Smooth muscle cell (in vitro differentiated cells): Measurements from ENCODE around the gene POLD3. TPM values are rescaled to one million over a fixed set of nuclear protein-coding genes. Genes with fewer than 3 reads are reported as not detected.
A peak's percentile ranks its signal among the peaks of the same experiment; 100 is the strongest.

Experiments used
- DNase-seq: peaks from one replicate; lab custom pipeline; 2025; ENCODE audit not compliant: unreplicated experiment; lab: John Stamatoyannopoulos, UW
- H2AFZ ChIP-seq: fragments of 200-600 bp; sonication (generic); 2 replicates; pipeline ENCODE4 v1.6.0; 2016; ENCODE audit warnings: antibody characterized with exemption, low read depth, mild to moderate bottlenecking
- H3F3A ChIP-seq: fragments of 200-600 bp; sonication (generic); 2 replicates; pipeline ENCODE4 v1.6.0; 2017; ENCODE audit warnings: antibody characterized with exemption, low read depth
- H3K27ac ChIP-seq: fragments of 200-600 bp; sonication (generic); 2 replicates; pipeline ENCODE4 v1.5.1; 2016; ENCODE audit warnings: low read depth, mild to moderate bottlenecking
- H3K27me3 ChIP-seq: fragments of 200-600 bp; sonication (generic); 2 replicates; pipeline ENCODE4 v1.6.1; 2016; ENCODE audit warnings: low read depth, mild to moderate bottlenecking
- H3K36me3 ChIP-seq: fragments of 200-600 bp; sonication (generic); 2 replicates; pipeline ENCODE4 v1.5.1; 2016; ENCODE audit warnings: low read depth
- H3K4me1 ChIP-seq: fragments of 200-600 bp; sonication (generic); 2 replicates; pipeline ENCODE4 v1.5.1; 2016; ENCODE audit warnings: low read depth
- H3K4me2 ChIP-seq: fragments of 200-600 bp; sonication (generic); 2 replicates; pipeline ENCODE4 v1.6.0; 2016; ENCODE audit warnings: mild to moderate bottlenecking
- H3K4me3 ChIP-seq: fragments of 200-600 bp; sonication (generic); 2 replicates; pipeline ENCODE4 v1.5.1; 2016; ENCODE audit warnings: mild to moderate bottlenecking
- H3K79me2 ChIP-seq: fragments of 200-600 bp; sonication (generic); 2 replicates; pipeline ENCODE4 v1.6.0; 2016; ENCODE audit warnings: low read depth, mild to moderate bottlenecking
- H3K9ac ChIP-seq: fragments of 200-600 bp; sonication (generic); 2 replicates; pipeline ENCODE4 v1.6.0; 2016; ENCODE audit warnings: low read depth
- H3K9me3 ChIP-seq: fragments of 200-600 bp; sonication (generic); replicated peaks from 2 replicates; pipeline ENCODE4 v1.5.1; 2016; ENCODE audit warnings: low read depth
- H4K20me1 ChIP-seq: fragments of 200-600 bp; sonication (generic); 2 replicates; pipeline ENCODE4 v1.6.0; 2016; ENCODE audit warnings: low read depth
- WGBS: methylation state at CpG from one replicate; pipeline ENCODE4 v1.1.7; 2016; ENCODE audit warnings: low lambda C conversion rate; 5-methylcytosine and 5-hydroxymethylcytosine counted together
- polyA plus RNA-seq: library from polyadenylated mRNA; unstranded; fragments of >200 nt; fragmentation: Nextera tagmentation; extraction: Ambion mirVana; gene quantifications from 2 replicates; pipeline ENCODE4 v1.2.1, GENCODE V29; 2016
- total RNA-seq: library from RNA; depleted of rRNA; stranded (reverse); fragments of >200 nt; gene quantifications from 2 replicates; pipeline ENCODE4 v1.2.3, GENCODE V29; 2014
- TF ChIP-seq, protein P1 (sequence below): fragments of 200-600 bp; sonication (generic); IDR thresholded peaks from 2 replicates; pipeline ENCODE4 v1.5.1; 2017; ENCODE audit warnings: borderline replicate concordance, mild to moderate bottlenecking, antibody characterized with exemption; ENCODE audit not compliant: insufficient read depth, poor library complexity, severe bottlenecking

POLD3 gene, protein sequence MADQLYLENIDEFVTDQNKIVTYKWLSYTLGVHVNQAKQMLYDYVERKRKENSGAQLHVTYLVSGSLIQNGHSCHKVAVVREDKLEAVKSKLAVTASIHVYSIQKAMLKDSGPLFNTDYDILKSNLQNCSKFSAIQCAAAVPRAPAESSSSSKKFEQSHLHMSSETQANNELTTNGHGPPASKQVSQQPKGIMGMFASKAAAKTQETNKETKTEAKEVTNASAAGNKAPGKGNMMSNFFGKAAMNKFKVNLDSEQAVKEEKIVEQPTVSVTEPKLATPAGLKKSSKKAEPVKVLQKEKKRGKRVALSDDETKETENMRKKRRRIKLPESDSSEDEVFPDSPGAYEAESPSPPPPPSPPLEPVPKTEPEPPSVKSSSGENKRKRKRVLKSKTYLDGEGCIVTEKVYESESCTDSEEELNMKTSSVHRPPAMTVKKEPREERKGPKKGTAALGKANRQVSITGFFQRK
- 20.4 and 21.0 TPM in 2 replicates for total RNA-seq
- polyA plus RNA-seq: 17.2 and 33.9 TPM in 2 replicates

- Histone ChIP-seq H3K79me2 (peaks cover 23% of the 10 kb centered on the region), H3K27ac (peak within 1 kb of the TSS; percentile 84), H3K9me3 (no peaks in the 10 kb centered on the region), H2AFZ (peak within 1 kb of the TSS; percentile 98), H3K4me2 (peak within 1 kb of the TSS; percentile 91), H3K4me1 (peaks cover 9% of the 10 kb centered on the region), H4K20me1 (no peaks in the 10 kb centered on the region), H3K36me3 (no peaks in the 10 kb centered on the region), H3K27me3 (no peaks in the 10 kb centered on the region), H3K9ac (peak within 1 kb of the TSS; percentile 94), H3F3A (no peaks in the 10 kb centered on the region), H3K4me3 (peak within 1 kb of the TSS; percentile 97)
- TF ChIP-seq, protein P1, sequence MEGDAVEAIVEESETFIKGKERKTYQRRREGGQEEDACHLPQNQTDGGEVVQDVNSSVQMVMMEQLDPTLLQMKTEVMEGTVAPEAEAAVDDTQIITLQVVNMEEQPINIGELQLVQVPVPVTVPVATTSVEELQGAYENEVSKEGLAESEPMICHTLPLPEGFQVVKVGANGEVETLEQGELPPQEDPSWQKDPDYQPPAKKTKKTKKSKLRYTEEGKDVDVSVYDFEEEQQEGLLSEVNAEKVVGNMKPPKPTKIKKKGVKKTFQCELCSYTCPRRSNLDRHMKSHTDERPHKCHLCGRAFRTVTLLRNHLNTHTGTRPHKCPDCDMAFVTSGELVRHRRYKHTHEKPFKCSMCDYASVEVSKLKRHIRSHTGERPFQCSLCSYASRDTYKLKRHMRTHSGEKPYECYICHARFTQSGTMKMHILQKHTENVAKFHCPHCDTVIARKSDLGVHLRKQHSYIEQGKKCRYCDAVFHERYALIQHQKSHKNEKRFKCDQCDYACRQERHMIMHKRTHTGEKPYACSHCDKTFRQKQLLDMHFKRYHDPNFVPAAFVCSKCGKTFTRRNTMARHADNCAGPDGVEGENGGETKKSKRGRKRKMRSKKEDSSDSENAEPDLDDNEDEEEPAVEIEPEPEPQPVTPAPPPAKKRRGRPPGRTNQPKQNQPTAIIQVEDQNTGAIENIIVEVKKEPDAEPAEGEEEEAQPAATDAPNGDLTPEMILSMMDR: no peak
- DNase-seq: peak; percentile 68
- WGBS: under 1% methylated on average over 61 of the region's 63 CpGs
These were observed at the start of gene POLD3 for GRCh38 chr11:74592441-74593362. TSS of gene POLD3 (plus strand) at chr11:74592582. CDS start at chr11:74592659, 77 bp downstream.

DNA sequence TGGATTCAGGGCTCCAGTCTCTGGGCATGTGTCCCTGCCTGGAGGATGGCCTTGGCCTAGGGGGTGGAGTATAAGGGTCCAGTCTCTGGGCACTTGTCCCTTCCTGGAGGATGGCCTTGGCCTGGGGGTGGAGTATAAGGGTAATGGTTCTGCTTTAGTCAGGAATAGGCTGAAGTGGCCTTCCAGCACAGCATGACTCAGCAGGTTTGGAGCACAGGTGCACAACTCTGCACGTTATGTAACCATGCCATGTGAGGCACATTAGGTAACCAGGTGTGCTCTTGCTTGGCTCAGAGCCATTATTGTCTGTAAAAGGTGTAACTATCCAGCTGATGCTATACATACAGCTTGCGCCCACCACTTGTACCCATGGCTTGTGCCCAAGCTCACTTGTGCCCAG, 48.4 kb upstream of the POLD3 start:
- Histone ChIP-seq H3K4me2 (no peak overlapping the region), H3K4me1 (no peaks in the 10 kb centered on the region), H3K4me3 (no peak overlapping the region), H3K9ac (no peak overlapping the region), H3K36me3 (no peaks in the 10 kb centered on the region), H3F3A (no peaks in the 10 kb centered on the region), H4K20me1 (no peaks in the 10 kb centered on the region), H3K9me3 (no peaks in the 10 kb centered on the region), H2AFZ (no peak overlapping the region), H3K27ac (no peak overlapping the region), H3K27me3 (no peaks in the 10 kb centered on the region), H3K79me2 (no peaks in the 10 kb centered on the region)
- TF ChIP-seq, protein P1: no peak
- 94% methylated on average over 2 of the region's 2 CpGs for WGBS
- DNase-seq: no peak

DNA sequence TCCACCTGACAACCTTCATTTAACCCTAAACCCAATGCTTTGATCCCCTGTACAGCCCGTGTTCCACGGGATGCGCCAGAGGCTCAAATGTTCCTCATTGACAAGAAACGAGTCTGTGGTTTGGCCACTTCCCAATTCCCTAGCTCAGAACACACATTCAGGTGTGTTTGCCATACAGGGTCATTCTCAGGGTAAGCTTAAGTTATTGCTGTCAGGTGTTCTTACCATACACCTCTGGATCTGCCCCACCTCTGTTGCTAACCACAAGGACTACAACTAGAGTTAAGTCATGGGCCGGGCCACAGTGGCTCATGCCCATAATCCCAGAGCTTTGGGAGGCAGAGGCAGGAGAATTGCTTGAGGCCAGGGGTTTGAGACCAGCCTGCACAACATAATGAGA, 45.6 kb upstream of the POLD3 start:
- no peak overlapping the region for H3K27ac ChIP-seq
- no peak overlapping the region for H2AFZ ChIP-seq
- no peaks in the 10 kb centered on the region for H3K27me3 ChIP-seq
- WGBS: 93% methylated on average over 5 of the region's 5 CpGs
- no peak overlapping the region for H3K4me2 ChIP-seq
- H3K36me3 ChIP-seq: no peaks in the 10 kb centered on the region
- TF ChIP-seq, protein P1: no peak
- H3K9me3 ChIP-seq: no peaks in the 10 kb centered on the region
- H3K4me3 ChIP-seq: no peak overlapping the region
- H3K9ac ChIP-seq: no peak overlapping the region
- H3K79me2 ChIP-seq: no peaks in the 10 kb centered on the region
- H3K4me1 ChIP-seq: no peaks in the 10 kb centered on the region
- H4K20me1 ChIP-seq: no peaks in the 10 kb centered on the region
- H3F3A ChIP-seq: no peaks in the 10 kb centered on the region
- DNase-seq: no peak
